ENCODE results near the gene FRMD4A. TPM values are rescaled to one million over a fixed set of nuclear protein-coding genes. Genes with fewer than 3 reads are reported as not detected.

Gene FRMD4A
- total and polyA plus RNA-seq, 8 donors: 6.9 to 25.3 (median 11.3) TPM

DNA sequence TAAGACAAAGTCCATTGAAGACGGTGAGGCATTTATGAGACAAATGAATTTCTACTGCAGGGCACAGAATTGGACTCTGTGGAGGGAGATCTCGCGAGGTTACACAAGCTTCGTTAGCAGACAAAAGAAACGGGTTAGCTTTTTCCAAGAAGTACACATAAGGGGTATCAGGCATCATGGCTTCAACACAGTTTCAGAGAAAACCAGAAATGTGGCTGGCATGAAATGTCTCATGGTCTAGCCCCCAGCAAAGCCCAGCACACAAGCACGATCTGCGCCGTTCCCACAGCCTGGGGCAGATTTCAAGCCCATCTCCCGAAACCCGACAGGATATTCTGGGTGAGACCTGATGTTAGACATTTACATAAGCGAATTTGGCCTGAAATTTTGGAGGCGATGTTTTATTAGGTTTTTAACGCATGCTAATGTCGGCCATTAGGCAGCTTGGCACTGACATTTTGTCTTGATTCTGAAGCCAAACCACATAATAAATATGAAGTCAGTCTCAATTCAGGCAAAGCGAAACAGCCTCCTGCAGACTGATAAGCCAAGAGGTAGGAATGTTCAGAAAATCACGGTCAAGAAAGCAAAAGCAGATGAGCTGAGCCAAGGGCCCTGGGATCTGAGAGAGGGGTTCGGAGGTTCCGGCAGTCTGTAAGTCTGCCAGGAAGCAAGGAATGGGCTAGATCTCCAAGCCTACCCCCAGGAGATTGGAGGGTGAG is 503.5 kb downstream of the FRMD4A start:
- intact Hi-C loops (cut with DNase I; ENCODE audit: low total_unique reads): no loop called here
- no peak for DNase-seq
- TF ChIP-seq, protein P1, sequence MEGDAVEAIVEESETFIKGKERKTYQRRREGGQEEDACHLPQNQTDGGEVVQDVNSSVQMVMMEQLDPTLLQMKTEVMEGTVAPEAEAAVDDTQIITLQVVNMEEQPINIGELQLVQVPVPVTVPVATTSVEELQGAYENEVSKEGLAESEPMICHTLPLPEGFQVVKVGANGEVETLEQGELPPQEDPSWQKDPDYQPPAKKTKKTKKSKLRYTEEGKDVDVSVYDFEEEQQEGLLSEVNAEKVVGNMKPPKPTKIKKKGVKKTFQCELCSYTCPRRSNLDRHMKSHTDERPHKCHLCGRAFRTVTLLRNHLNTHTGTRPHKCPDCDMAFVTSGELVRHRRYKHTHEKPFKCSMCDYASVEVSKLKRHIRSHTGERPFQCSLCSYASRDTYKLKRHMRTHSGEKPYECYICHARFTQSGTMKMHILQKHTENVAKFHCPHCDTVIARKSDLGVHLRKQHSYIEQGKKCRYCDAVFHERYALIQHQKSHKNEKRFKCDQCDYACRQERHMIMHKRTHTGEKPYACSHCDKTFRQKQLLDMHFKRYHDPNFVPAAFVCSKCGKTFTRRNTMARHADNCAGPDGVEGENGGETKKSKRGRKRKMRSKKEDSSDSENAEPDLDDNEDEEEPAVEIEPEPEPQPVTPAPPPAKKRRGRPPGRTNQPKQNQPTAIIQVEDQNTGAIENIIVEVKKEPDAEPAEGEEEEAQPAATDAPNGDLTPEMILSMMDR (IDR thresholded peaks at IDR 0.05): no peak
- no peak for TF ChIP-seq EP300 (IDR thresholded peaks at IDR 0.05)
- no peak for TF ChIP-seq POLR2A (IDR thresholded peaks at IDR 0.05)
- TF ChIP-seq POLR2AphosphoS5 (IDR thresholded peaks at IDR 0.05): no peak
- H3K4me3 ChIP-seq: no peak overlapping the region
- peaks cover 0 to 18% (median 5%) of the 10 kb centered on the region in 4 donors for H3K4me1 ChIP-seq
- H3K27ac ChIP-seq: peak overlapping the region in 2 of 5 donors; percentile 9 to 16
- H3K27me3 ChIP-seq: no peaks in the 10 kb centered on the region
- WGBS, 5 donors: 48 to 71% (median 62%) methylated on average over 18 of the region's 18 CpGs
- H3K36me3 ChIP-seq: no peaks in the 10 kb centered on the region
- H3K9me3 ChIP-seq: no peaks in the 10 kb centered on the region

DNA sequence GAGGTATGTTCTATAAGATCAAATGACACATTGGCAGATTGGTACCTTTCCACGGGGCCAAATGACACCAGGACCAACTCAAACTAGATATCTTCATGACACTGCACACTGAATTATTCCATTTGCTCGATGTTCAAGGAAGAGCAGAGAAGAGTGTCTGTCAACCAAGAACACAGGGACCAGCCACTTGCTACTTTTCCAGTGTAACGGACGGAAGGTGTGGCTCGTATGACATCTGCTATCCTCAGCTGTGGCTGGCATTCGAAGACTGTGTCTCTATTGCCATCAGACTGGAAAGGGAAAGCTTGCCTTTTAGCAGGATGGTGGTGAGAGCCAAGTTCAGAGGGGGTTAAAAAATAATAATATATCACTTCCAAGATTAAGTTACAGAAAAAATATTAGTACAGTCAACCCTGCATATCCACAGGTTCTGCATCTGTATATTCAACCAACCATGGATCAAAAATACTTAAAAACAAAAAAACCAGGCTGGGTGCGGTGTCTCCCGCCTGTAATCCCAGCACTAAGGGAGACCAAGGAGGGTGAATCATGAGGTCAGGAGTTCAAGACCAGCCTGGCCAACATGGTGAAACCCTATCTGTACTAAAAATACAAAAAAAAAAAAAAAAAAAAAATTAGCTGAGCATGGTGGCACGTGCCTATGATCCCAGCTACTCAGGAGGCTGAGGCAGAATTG is 506.9 kb downstream of the FRMD4A start:
- TF ChIP-seq, protein P1 (IDR thresholded peaks at IDR 0.05): no peak
- TF ChIP-seq POLR2A (IDR thresholded peaks at IDR 0.05): no peak
- no peak for TF ChIP-seq EP300 (IDR thresholded peaks at IDR 0.05)
- no peak for TF ChIP-seq POLR2AphosphoS5 (IDR thresholded peaks at IDR 0.05)
- DNase-seq: no peak
- H3K4me1 ChIP-seq: peaks cover 0 to 5% (median 0%) of the 10 kb centered on the region in 4 donors
- intact Hi-C loops (cut with DNase I; ENCODE audit: low total_unique reads): no loop called here
- H3K36me3 ChIP-seq: no peaks in the 10 kb centered on the region
- peaks cover 0 to 10% (median 0%) of the 10 kb centered on the region in 3 donors for H3K27me3 ChIP-seq
- no peak overlapping the region for H3K27ac ChIP-seq
- H3K4me3 ChIP-seq: no peak overlapping the region
- H3K9me3 ChIP-seq: no peaks in the 10 kb centered on the region
- 87 to 89% (median 88%) methylated on average over 9 of the region's 9 CpGs for WGBS, 5 donors

DNA sequence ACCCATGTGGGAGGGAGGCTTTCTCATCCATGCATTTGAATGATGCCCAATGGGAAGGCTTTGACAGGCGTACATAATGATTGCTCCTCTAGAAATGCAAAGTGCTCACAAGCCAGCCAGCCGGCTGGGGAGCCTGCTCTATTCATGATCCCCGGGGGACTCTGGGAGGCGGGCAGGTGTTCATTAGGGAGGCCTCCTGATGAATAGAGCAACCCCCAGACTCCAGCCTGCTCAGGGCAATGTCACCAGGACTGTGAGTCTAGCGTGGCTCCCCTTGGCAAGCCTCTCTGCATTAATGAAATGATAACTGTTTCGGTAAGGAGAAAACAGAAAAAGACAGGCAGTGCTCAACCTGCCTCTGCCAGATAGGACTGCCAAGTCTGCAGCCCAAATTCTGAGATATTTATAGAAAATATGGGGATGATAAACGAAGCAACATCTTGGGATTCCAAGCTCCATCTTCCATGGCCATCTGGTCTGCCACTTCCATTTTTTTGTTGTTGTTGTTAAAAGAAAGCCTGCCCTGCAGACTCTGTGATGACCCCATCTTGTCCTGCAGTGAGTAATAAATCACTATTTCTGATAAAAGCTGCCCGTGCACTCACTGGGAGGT is 507.5 kb downstream of the FRMD4A start:
- Histone ChIP-seq H3K4me3 (no peak overlapping the region), H3K36me3 (no peaks in the 10 kb centered on the region), H3K27me3 (peaks cover 0 to 10% (median 0%) of the 10 kb centered on the region in 3 donors), H3K4me1 (peaks cover 0 to 5% (median 0%) of the 10 kb centered on the region in 4 donors), H3K27ac (no peak overlapping the region), H3K9me3 (no peaks in the 10 kb centered on the region)
- DNase-seq: no peak
- 62 to 68% (median 64%) methylated on average over 8 of the region's 8 CpGs for WGBS, 5 donors
- TF ChIP-seq POLR2A (IDR thresholded peaks at IDR 0.05) (no peak), POLR2AphosphoS5 (IDR thresholded peaks at IDR 0.05) (no peak), EP300 (IDR thresholded peaks at IDR 0.05) (no peak)
- TF ChIP-seq, protein P1 (IDR thresholded peaks at IDR 0.05): no peak
- intact Hi-C loops (cut with DNase I; ENCODE audit: low total_unique reads): no loop called here

DNA sequence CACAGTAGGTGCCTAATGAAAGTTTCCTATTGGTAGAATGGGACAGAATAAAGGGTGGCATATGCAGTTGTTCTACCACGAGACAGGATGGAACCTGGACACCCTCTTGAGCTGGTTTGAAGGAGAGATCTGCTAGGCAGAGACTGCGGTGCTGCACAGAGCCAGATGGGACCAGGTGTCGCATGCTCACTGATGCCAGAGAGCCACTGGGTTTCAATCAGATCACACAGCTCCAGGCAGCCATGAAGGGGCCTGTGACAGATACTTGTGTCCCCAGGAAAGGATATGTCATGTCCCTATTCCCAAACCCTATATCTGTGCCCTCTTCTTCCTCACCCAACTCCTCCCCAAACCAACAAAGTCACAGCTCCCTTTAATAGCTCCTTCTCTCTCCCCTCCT is 508.2 kb downstream of the FRMD4A start:
- WGBS, 5 donors: 79 to 90% (median 84%) methylated on average over 3 of the region's 3 CpGs
- no peaks in the 10 kb centered on the region for H3K9me3 ChIP-seq
- DNase-seq: no peak
- TF ChIP-seq EP300 (IDR thresholded peaks at IDR 0.05): no peak
- TF ChIP-seq, protein P1 (IDR thresholded peaks at IDR 0.05): no peak
- no peak for TF ChIP-seq POLR2AphosphoS5 (IDR thresholded peaks at IDR 0.05)
- no peak overlapping the region for H3K4me3 ChIP-seq
- H3K27ac ChIP-seq: no peak overlapping the region
- H3K4me1 ChIP-seq: peaks cover 0 to 1% (median under 1%) of the 10 kb centered on the region in 4 donors
- H3K27me3 ChIP-seq: peaks cover 0 to 10% (median 0%) of the 10 kb centered on the region in 3 donors
- intact Hi-C loops (cut with DNase I; ENCODE audit: low total_unique reads): no loop called here
- no peaks in the 10 kb centered on the region for H3K36me3 ChIP-seq

All from stomach (tissue), 9 donors.